ENCODE data around the gene AIM2.

DNA sequence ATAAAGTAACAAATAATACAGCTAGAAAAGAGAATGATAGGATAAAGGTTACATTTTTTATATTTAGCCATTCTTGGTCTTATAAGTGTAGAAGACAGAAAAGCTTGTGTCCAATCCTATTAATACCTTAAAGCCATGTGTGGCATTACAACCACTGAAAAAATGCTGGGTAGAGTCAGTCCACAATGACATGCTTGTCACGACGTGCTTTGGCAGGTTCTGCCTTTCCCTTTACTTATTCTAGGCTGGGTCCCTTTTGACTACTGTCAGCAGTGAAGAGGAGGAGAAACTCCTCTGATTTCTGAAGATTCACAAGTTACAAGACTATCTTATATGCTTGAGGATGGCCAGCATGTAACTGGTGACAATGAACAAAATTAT, 14.6 kb upstream of the AIM2 start:
- TF ChIP-seq, protein P1, sequence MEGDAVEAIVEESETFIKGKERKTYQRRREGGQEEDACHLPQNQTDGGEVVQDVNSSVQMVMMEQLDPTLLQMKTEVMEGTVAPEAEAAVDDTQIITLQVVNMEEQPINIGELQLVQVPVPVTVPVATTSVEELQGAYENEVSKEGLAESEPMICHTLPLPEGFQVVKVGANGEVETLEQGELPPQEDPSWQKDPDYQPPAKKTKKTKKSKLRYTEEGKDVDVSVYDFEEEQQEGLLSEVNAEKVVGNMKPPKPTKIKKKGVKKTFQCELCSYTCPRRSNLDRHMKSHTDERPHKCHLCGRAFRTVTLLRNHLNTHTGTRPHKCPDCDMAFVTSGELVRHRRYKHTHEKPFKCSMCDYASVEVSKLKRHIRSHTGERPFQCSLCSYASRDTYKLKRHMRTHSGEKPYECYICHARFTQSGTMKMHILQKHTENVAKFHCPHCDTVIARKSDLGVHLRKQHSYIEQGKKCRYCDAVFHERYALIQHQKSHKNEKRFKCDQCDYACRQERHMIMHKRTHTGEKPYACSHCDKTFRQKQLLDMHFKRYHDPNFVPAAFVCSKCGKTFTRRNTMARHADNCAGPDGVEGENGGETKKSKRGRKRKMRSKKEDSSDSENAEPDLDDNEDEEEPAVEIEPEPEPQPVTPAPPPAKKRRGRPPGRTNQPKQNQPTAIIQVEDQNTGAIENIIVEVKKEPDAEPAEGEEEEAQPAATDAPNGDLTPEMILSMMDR (IDR thresholded peaks at IDR 0.05; ENCODE audit: low read depth, low read length), result no peak
- no peak for TF ChIP-seq EZH2phosphoT487 (IDR thresholded peaks at IDR 0.05; ENCODE audit: low read depth)

Measured in OCI-LY3 (cell line).